Measurements from ENCODE around the gene IPCEF1. TPM values are rescaled to one million over a fixed set of nuclear protein-coding genes. Genes with fewer than 3 reads are reported as not detected.

IPCEF1 gene
- total RNA-seq, 1 experiment from 2014 or later: 1.9 TPM

DNA sequence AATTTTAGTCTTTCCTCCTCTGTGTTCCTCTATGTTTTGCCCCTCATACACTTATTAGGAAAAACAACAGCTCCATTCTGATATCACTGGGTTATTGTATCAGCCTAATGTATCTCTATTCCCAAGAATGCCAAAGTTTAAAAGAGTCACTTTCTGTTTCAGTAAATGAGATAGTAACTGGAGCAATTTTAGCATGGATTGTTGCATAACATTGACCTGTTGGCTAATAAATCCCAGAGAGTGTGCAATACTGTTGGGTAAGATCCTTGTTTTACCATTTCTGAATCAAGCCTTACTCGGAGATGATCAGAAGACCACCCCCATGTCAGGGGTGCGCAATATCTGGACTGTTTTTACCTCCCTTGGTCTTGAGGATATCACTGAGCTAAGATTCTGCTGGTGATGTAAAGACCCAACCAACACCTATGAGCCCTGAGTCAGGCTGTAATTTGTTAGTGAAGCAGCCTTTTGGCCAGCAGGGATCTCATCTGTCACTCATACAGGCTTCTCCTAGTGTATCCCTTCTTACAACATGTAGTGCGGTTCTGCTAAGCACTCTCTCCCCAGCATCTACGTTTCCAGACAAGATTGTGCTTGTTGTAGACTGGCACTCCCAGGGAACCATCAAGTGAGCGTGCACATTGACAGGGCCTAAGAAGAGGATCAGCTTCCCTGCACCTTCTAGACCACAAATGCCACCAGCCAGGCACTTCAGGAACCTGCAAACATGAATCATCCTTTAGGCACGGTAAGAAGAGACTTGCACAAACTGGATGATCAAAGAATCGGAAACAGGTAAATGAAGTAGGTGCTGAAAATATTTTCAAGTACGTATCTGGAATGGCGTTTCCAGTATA is 11.5 kb upstream of the IPCEF1 start:
- H3K27me3 ChIP-seq (replicated peaks; ENCODE audit: control insufficient read depth, insufficient read depth, low read length): no peaks in the 10 kb centered on the region
- intact Hi-C loops (cut with micrococcal nuclease; ENCODE audit: unreplicated experiment): no loop called here
- no peak overlapping the region for H3K4me3 ChIP-seq (ENCODE audit: low read depth, low read length)
- Mint-ChIP-seq H3K4me1 (ENCODE audit: low read depth, unreplicated experiment) (peaks cover 20% of the 10 kb centered on the region), H3K36me3 (ENCODE audit: insufficient read depth, unreplicated experiment) (peaks cover 4% of the 10 kb centered on the region), H3K9me3 (ENCODE audit: unreplicated experiment) (no peaks in the 10 kb centered on the region), H3K4me3 (ENCODE audit: unreplicated experiment) (no peak overlapping the region), H3K27ac (ENCODE audit: unreplicated experiment) (no peak overlapping the region), H3K27me3 (ENCODE audit: insufficient read depth, unreplicated experiment) (no peaks in the 10 kb centered on the region)
- no TSS peak for BruUV-seq (replicated peaks)
- DNase-seq: no peak
- CTCF ChIA-PET: no interaction called here
- POLR2A ChIA-PET: no interaction called here
- no peak for TF ChIP-seq CTCF (IDR thresholded peaks at IDR 0.05; ENCODE audit: insufficient read depth in 1 of 2, low read depth in 1 of 2, low read length in 1 of 2, severe bottlenecking in 1 of 2, unreplicated experiment in 1 of 2)
- H3K4me1 ChIP-seq: peaks cover 22% of the 10 kb centered on the region
- H3K9me3 ChIP-seq: no peaks in the 10 kb centered on the region
- H3K36me3 ChIP-seq (ENCODE audit: control insufficient read depth, insufficient read depth, low read length): no peaks in the 10 kb centered on the region

GRCh38 chr6:154367336-154367735 is 10.7 kb upstream of the IPCEF1 start:
- no peaks in the 10 kb centered on the region for H3K27me3 Mint-ChIP-seq (ENCODE audit: insufficient read depth, unreplicated experiment)
- peaks cover 4% of the 10 kb centered on the region for H3K36me3 Mint-ChIP-seq (ENCODE audit: insufficient read depth, unreplicated experiment)
- H3K9me3 ChIP-seq: no peaks in the 10 kb centered on the region
- peaks cover 19% of the 10 kb centered on the region for H3K4me1 Mint-ChIP-seq (ENCODE audit: low read depth, unreplicated experiment)
- no peak overlapping the region for H3K27ac Mint-ChIP-seq (ENCODE audit: unreplicated experiment)
- ChIA-PET POLR2A (no interaction called here), CTCF (no interaction called here)
- H3K36me3 ChIP-seq (ENCODE audit: control insufficient read depth, insufficient read depth, low read length): no peaks in the 10 kb centered on the region
- no peaks in the 10 kb centered on the region for H3K9me3 Mint-ChIP-seq (ENCODE audit: unreplicated experiment)
- no peak overlapping the region for H3K4me3 ChIP-seq (ENCODE audit: low read depth, low read length)
- no peak for TF ChIP-seq CTCF (IDR thresholded peaks at IDR 0.05; ENCODE audit: insufficient read depth in 1 of 2, low read depth in 1 of 2, low read length in 1 of 2, severe bottlenecking in 1 of 2, unreplicated experiment in 1 of 2)
- no peaks in the 10 kb centered on the region for H3K27me3 ChIP-seq (replicated peaks; ENCODE audit: control insufficient read depth, insufficient read depth, low read length)
- BruUV-seq (replicated peaks): no TSS peak
- DNase-seq: no peak
- H3K4me3 Mint-ChIP-seq (ENCODE audit: unreplicated experiment): no peak overlapping the region
- intact Hi-C loops (cut with micrococcal nuclease; ENCODE audit: unreplicated experiment): no loop called here
- H3K4me1 ChIP-seq: peaks cover 19% of the 10 kb centered on the region

- Mint-ChIP-seq H3K27me3 (ENCODE audit: insufficient read depth, unreplicated experiment) (no peaks in the 10 kb centered on the region), H3K9me3 (ENCODE audit: unreplicated experiment) (peaks cover 10% of the 10 kb centered on the region), H3K36me3 (ENCODE audit: insufficient read depth, unreplicated experiment) (no peaks in the 10 kb centered on the region), H3K27ac (ENCODE audit: unreplicated experiment) (no peak overlapping the region), H3K4me3 (ENCODE audit: unreplicated experiment) (no peak overlapping the region), H3K4me1 (ENCODE audit: low read depth, unreplicated experiment) (peaks cover 6% of the 10 kb centered on the region)
- no peaks in the 10 kb centered on the region for H3K27me3 ChIP-seq (replicated peaks; ENCODE audit: control insufficient read depth, insufficient read depth, low read length)
- H3K4me1 ChIP-seq: no peaks in the 10 kb centered on the region
- CTCF ChIA-PET: interaction anchor here (0.7 kb wide), 1 partner anchor 9 kb away, joined by 4 read pairs; no protein-coding TSS in a partner anchor
- no peaks in the 10 kb centered on the region for H3K36me3 ChIP-seq (ENCODE audit: control insufficient read depth, insufficient read depth, low read length)
- intact Hi-C loops (cut with micrococcal nuclease; ENCODE audit: unreplicated experiment): no loop called here
- H3K4me3 ChIP-seq (ENCODE audit: low read depth, low read length): no peak overlapping the region
- no TSS peak for BruUV-seq (replicated peaks)
- no peak for TF ChIP-seq CTCF (IDR thresholded peaks at IDR 0.05; ENCODE audit: insufficient read depth in 1 of 2, low read depth in 1 of 2, low read length in 1 of 2, severe bottlenecking in 1 of 2, unreplicated experiment in 1 of 2)
- no peaks in the 10 kb centered on the region for H3K9me3 ChIP-seq
- no peak for DNase-seq
- POLR2A ChIA-PET: no interaction called here
Observed at GRCh38 chr6:154363821-154364220, 7.2 kb upstream of the IPCEF1 start.
